GM23338 (cell line): ENCODE data around the gene FLYWCH1. TPM values are rescaled to one million over a fixed set of nuclear protein-coding genes. Genes with fewer than 3 reads are reported as not detected.
A peak's percentile ranks its signal among the peaks of the same experiment; 100 is the strongest.

Experiments
- ATAC-seq: fragments of 200-7000 bp; cut with Tn5 transposase; 3 replicates; pipeline ENCODE4 v1.9.1; 2020
- DNase-seq: peaks from one replicate; pipeline ENCODE4 v3.0.0-alpha.2; 2015; ENCODE audit warnings: low spot score
- H2AFZ ChIP-seq: fragments of 200-600 bp; sonication (generic); 2 replicates; pipeline ENCODE4 v1.8.0; 2016; ENCODE audit warnings: antibody characterized with exemption, mild to moderate bottlenecking, moderate library complexity
- H3F3A ChIP-seq: fragments of 200-600 bp; sonication (generic); replicated peaks from 2 replicates; pipeline ENCODE4 v1.8.0; 2017; ENCODE audit warnings: antibody characterized with exemption, mixed run types, low read depth
- H3K27ac ChIP-seq: fragments of 200-600 bp; sonication (generic); 2 replicates; pipeline ENCODE4 v1.6.1; 2016; ENCODE audit warnings: low read depth
- H3K27me3 ChIP-seq: fragments of 200-600 bp; sonication (generic); 2 replicates; pipeline ENCODE4 v1.8.0; 2016; ENCODE audit warnings: mild to moderate bottlenecking, mixed run types, moderate library complexity; ENCODE audit not compliant: insufficient read depth
- H3K36me3 ChIP-seq: fragments of 200-600 bp; sonication (generic); 2 replicates; pipeline ENCODE4 v1.8.0; 2016; ENCODE audit warnings: mild to moderate bottlenecking; ENCODE audit not compliant: insufficient read depth
- H3K4me1 ChIP-seq: fragments of 200-600 bp; sonication (generic); 2 replicates; pipeline ENCODE4 v1.8.0; 2016; ENCODE audit warnings: mild to moderate bottlenecking, moderate library complexity; ENCODE audit not compliant: insufficient read depth
- H3K4me2 ChIP-seq: fragments of 200-600 bp; sonication (generic); 2 replicates; pipeline ENCODE4 v1.7.1; 2017; ENCODE audit warnings: mixed run types
- H3K4me3 ChIP-seq: fragments of 200-600 bp; sonication (generic); 2 replicates; pipeline ENCODE4 v1.6.1; 2016; ENCODE audit warnings: mixed run types
- H3K79me2 ChIP-seq: fragments of 200-600 bp; sonication (generic); replicated peaks from 2 replicates; pipeline ENCODE4 v1.8.0; 2017; ENCODE audit warnings: mild to moderate bottlenecking; ENCODE audit not compliant: insufficient read depth
- H3K9me2 ChIP-seq: fragments of 200-600 bp; sonication (generic); 2 replicates; pipeline ENCODE4 v1.8.0; 2017; ENCODE audit not compliant: insufficient read depth
- H4K20me1 ChIP-seq: fragments of 200-600 bp; sonication (generic); replicated peaks from 2 replicates; pipeline ENCODE4 v1.8.0; 2017; ENCODE audit warnings: mild to moderate bottlenecking; ENCODE audit not compliant: insufficient read depth
- H3K27ac Mint-ChIP-seq: 2 replicates; pipeline ENCODE4 v1.8.0; 2020; ENCODE audit warnings: inconsistent platforms, mild to moderate bottlenecking, moderate library complexity, mixed read lengths
- H3K27me3 Mint-ChIP-seq: 3 replicates; pipeline ENCODE4 v1.8.0; 2022; ENCODE audit warnings: low read depth, mild to moderate bottlenecking, moderate library complexity, mixed read lengths, inconsistent platforms; ENCODE audit not compliant: insufficient read depth, poor library complexity
- H3K36me3 Mint-ChIP-seq: 3 replicates; pipeline ENCODE4 v1.8.0; 2021; ENCODE audit warnings: low read depth, mild to moderate bottlenecking, inconsistent platforms, moderate library complexity, mixed read lengths
- H3K4me1 Mint-ChIP-seq: 3 replicates; pipeline ENCODE4 v1.8.0; 2020; ENCODE audit warnings: mild to moderate bottlenecking, inconsistent platforms, mixed read lengths
- H3K4me3 Mint-ChIP-seq: 3 replicates; pipeline ENCODE4 v1.8.0; 2021; ENCODE audit warnings: moderate library complexity, mild to moderate bottlenecking, inconsistent platforms, mixed read lengths
- H3K9me3 Mint-ChIP-seq: 3 replicates; pipeline ENCODE4 v1.8.0; 2020; ENCODE audit warnings: moderate library complexity, mild to moderate bottlenecking, inconsistent platforms, mixed read lengths
- CREB1 ChIP-seq: fragments of 250-450 bp; sonication (Bioruptor Pico); IDR thresholded peaks from 2 replicates; pipeline ENCODE4 v1.5.0; 2020; ENCODE audit warnings: low read depth, mild to moderate bottlenecking, moderate library complexity
- EZH2 ChIP-seq: fragments of 200-600 bp; sonication (generic); IDR thresholded peaks from one replicate; pipeline ENCODE4 v1.8.0; 2017; ENCODE audit warnings: antibody characterized with exemption, mild to moderate bottlenecking, low read depth; ENCODE audit not compliant: unreplicated experiment
- EZH2phosphoT487 ChIP-seq: fragments of 200-600 bp; sonication (generic); IDR thresholded peaks from one replicate; pipeline ENCODE4 v1.8.1; 2018; ENCODE audit warnings: antibody characterized with exemption; ENCODE audit not compliant: unreplicated experiment
- JUNB ChIP-seq: IDR thresholded peaks from one replicate; pipeline ENCODE4 v1.6.1; 2016; ENCODE audit warnings: antibody characterized with exemption; ENCODE audit not compliant: unreplicated experiment
- NANOG ChIP-seq: IDR thresholded peaks from 2 replicates; pipeline ENCODE4 v1.6.1; 2016; ENCODE audit warnings: antibody characterized with exemption, borderline replicate concordance
- POLR2AphosphoS5 ChIP-seq: IDR thresholded peaks from 2 replicates; pipeline ENCODE4 v1.6.1; 2016; ENCODE audit warnings: antibody characterized with exemption, low read depth
- STAT1 ChIP-seq: IDR thresholded peaks from one replicate; pipeline ENCODE4 v1.6.1; 2016; ENCODE audit warnings: antibody characterized with exemption; ENCODE audit not compliant: unreplicated experiment
- ZNF114 ChIP-seq: fragments of 250-450 bp; sonication (Bioruptor Pico); IDR thresholded peaks from 2 replicates; pipeline ENCODE4 v1.5.0; 2020; ENCODE audit warnings: mild to moderate bottlenecking, moderate library complexity
- ZNF331 ChIP-seq: fragments of 250-450 bp; sonication (Bioruptor Pico); IDR thresholded peaks from 2 replicates; pipeline ENCODE4 v1.5.0; 2020; ENCODE audit warnings: low read depth, mild to moderate bottlenecking, moderate library complexity
- polyA plus RNA-seq: library from polyadenylated mRNA; unstranded; fragments of >200 nt; fragmentation: Nextera tagmentation; extraction: Ambion mirVana; gene quantifications from 2 replicates; pipeline ENCODE4 v1.2.1, GENCODE V29; 2016
- total RNA-seq: library from RNA; depleted of rRNA; stranded (reverse); fragments of >200 nt; shearing (Covaris generic); gene quantifications from 2 replicates; pipeline ENCODE4 v1.2.3, GENCODE V29; 2014
- TF ChIP-seq, protein P1 (sequence below): fragments of 250-450 bp; sonication (Bioruptor Pico); IDR thresholded peaks from 2 replicates; pipeline ENCODE4 v1.5.0; 2020; ENCODE audit warnings: mild to moderate bottlenecking, moderate library complexity
- TF ChIP-seq, protein P2 (sequence below), 2 experiments: fragments of 200-600 bp in 1 of 2; sonication (generic) in 1 of 2; conservative IDR thresholded peaks; 2 replicates each; pipeline versions ENCODE4 v1.5.1 to v1.6.1; 2016 to 2017; ENCODE audit warnings: antibody characterized with exemption in 2 of 2, low read depth in 2 of 2, mild to moderate bottlenecking in 2 of 2, moderate library complexity in 1 of 2
- TF ChIP-seq, protein P3 (sequence below): IDR thresholded peaks from one replicate; pipeline ENCODE4 v1.6.1; 2018; ENCODE audit warnings: antibody characterized with exemption; ENCODE audit not compliant: unreplicated experiment
- TF ChIP-seq, protein P4 (sequence below): IDR thresholded peaks from 2 replicates; pipeline ENCODE4 v1.6.1; 2016; ENCODE audit warnings: antibody characterized with exemption

Gene FLYWCH1
- total and polyA plus RNA-seq, 2 experiments from 2014 or later, result 6.0 to 29.3 TPM

DNA sequence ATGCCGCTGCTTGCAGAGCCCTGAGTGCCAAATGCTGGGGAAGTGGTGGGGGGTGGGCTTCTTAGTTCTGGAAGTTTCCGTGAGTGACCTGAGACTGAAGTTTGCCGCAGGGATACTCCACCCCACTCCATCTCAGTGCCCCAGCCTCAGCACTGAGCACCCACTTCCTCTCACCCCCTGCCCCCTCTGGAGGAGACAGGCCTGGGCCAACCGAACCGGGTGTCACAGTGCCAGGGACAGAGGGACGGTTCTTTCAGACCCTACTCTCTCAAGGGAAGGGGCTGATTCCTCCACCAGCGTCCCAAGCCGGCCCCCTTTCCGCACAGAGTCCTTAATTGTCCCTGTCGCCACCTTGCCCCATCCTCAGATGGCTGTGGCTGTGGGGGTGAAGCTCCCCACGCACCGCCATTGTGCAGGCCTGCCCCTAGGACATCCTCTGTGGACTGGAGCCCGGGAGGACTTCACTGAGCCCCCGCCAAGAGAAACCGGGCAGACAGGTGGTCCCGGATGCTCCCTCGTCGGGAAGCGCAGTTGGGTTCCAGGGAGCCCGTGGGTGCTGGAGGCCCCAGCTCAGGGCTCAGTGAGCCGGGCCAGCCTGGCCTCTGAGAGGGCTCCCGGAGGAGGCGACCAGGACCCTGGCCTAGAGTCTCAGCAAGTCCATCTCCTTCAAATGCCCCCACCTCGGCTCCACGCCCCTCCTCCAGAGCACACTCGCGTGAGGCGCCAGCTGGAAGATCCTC is 50.8 kb downstream of the FLYWCH1 start:
- Histone ChIP-seq H3K4me3 (peak overlapping the region; percentile 83), H3K36me3 (no peaks in the 10 kb centered on the region), H3K4me1 (peaks cover 8% of the 10 kb centered on the region; the same call in 1 of the 2 replicates), H3F3A (peaks cover 24% of the 10 kb centered on the region), H3K27ac (no peak overlapping the region), H3K27me3 (peaks cover 38% of the 10 kb centered on the region), H4K20me1 (no peaks in the 10 kb centered on the region), H2AFZ (0 out of 2 replicates have a peak overlapping the region, but pooled peaks have one; percentile 59), H3K4me2 (peak overlapping the region; percentile 98), H3K79me2 (no peaks in the 10 kb centered on the region), H3K9me2 (no peaks in the 10 kb centered on the region)
- DNase-seq (no peak), ATAC-seq (no peak)
- H3K27me3 Mint-ChIP-seq, result peaks cover 25% of the 10 kb centered on the region
- H3K4me1 Mint-ChIP-seq, result peaks cover 4% of the 10 kb centered on the region; the same call in 1 of the 3 replicates
- peak overlapping the region; percentile 65 for H3K4me3 Mint-ChIP-seq
- no peaks in the 10 kb centered on the region for H3K9me3 Mint-ChIP-seq
- TF ChIP-seq, protein P1, sequence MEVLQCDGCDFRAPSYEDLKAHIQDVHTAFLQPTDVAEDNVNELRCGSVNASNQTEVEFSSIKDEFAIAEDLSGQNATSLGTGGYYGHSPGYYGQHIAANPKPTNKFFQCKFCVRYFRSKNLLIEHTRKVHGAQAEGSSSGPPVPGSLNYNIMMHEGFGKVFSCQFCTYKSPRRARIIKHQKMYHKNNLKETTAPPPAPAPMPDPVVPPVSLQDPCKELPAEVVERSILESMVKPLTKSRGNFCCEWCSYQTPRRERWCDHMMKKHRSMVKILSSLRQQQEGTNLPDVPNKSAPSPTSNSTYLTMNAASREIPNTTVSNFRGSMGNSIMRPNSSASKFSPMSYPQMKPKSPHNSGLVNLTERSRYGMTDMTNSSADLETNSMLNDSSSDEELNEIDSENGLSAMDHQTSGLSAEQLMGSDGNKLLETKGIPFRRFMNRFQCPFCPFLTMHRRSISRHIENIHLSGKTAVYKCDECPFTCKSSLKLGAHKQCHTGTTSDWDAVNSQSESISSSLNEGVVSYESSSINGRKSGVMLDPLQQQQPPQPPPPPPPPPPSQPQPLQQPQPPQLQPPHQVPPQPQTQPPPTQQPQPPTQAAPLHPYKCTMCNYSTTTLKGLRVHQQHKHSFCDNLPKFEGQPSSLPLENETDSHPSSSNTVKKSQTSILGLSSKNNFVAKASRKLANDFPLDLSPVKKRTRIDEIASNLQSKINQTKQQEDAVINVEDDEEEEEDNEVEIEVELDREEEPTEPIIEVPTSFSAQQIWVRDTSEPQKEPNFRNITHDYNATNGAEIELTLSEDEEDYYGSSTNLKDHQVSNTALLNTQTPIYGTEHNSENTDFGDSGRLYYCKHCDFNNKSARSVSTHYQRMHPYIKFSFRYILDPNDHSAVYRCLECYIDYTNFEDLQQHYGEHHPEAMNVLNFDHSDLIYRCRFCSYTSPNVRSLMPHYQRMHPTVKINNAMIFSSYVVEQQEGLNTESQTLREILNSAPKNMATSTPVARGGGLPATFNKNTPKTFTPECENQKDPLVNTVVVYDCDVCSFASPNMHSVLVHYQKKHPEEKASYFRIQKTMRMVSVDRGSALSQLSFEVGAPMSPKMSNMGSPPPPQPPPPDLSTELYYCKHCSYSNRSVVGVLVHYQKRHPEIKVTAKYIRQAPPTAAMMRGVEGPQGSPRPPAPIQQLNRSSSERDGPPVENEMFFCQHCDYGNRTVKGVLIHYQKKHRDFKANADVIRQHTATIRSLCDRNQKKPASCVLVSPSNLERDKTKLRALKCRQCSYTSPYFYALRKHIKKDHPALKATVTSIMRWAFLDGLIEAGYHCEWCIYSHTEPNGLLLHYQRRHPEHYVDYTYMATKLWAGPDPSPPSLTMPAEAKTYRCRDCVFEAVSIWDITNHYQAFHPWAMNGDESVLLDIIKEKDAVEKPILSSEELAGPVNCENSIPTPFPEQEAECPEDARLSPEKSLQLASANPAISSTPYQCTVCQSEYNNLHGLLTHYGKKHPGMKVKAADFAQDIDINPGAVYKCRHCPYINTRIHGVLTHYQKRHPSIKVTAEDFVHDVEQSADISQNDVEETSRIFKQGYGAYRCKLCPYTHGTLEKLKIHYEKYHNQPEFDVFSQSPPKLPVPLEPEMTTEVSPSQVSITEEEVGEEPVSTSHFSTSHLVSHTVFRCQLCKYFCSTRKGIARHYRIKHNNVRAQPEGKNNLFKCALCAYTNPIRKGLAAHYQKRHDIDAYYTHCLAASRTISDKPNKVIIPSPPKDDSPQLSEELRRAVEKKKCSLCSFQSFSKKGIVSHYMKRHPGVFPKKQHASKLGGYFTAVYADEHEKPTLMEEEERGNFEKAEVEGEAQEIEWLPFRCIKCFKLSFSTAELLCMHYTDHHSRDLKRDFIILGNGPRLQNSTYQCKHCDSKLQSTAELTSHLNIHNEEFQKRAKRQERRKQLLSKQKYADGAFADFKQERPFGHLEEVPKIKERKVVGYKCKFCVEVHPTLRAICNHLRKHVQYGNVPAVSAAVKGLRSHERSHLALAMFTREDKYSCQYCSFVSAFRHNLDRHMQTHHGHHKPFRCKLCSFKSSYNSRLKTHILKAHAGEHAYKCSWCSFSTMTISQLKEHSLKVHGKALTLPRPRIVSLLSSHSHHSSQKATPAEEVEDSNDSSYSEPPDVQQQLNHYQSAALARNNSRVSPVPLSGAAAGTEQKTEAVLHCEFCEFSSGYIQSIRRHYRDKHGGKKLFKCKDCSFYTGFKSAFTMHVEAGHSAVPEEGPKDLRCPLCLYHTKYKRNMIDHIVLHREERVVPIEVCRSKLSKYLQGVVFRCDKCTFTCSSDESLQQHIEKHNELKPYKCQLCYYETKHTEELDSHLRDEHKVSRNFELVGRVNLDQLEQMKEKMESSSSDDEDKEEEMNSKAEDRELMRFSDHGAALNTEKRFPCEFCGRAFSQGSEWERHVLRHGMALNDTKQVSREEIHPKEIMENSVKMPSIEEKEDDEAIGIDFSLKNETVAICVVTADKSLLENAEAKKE, result no peak
- TF ChIP-seq, protein P2, sequence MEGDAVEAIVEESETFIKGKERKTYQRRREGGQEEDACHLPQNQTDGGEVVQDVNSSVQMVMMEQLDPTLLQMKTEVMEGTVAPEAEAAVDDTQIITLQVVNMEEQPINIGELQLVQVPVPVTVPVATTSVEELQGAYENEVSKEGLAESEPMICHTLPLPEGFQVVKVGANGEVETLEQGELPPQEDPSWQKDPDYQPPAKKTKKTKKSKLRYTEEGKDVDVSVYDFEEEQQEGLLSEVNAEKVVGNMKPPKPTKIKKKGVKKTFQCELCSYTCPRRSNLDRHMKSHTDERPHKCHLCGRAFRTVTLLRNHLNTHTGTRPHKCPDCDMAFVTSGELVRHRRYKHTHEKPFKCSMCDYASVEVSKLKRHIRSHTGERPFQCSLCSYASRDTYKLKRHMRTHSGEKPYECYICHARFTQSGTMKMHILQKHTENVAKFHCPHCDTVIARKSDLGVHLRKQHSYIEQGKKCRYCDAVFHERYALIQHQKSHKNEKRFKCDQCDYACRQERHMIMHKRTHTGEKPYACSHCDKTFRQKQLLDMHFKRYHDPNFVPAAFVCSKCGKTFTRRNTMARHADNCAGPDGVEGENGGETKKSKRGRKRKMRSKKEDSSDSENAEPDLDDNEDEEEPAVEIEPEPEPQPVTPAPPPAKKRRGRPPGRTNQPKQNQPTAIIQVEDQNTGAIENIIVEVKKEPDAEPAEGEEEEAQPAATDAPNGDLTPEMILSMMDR (conservative IDR thresholded peaks at IDR 0.05; ENCODE audit: low read depth in 2 of 2), result no peak
- TF ChIP-seq, protein P3, sequence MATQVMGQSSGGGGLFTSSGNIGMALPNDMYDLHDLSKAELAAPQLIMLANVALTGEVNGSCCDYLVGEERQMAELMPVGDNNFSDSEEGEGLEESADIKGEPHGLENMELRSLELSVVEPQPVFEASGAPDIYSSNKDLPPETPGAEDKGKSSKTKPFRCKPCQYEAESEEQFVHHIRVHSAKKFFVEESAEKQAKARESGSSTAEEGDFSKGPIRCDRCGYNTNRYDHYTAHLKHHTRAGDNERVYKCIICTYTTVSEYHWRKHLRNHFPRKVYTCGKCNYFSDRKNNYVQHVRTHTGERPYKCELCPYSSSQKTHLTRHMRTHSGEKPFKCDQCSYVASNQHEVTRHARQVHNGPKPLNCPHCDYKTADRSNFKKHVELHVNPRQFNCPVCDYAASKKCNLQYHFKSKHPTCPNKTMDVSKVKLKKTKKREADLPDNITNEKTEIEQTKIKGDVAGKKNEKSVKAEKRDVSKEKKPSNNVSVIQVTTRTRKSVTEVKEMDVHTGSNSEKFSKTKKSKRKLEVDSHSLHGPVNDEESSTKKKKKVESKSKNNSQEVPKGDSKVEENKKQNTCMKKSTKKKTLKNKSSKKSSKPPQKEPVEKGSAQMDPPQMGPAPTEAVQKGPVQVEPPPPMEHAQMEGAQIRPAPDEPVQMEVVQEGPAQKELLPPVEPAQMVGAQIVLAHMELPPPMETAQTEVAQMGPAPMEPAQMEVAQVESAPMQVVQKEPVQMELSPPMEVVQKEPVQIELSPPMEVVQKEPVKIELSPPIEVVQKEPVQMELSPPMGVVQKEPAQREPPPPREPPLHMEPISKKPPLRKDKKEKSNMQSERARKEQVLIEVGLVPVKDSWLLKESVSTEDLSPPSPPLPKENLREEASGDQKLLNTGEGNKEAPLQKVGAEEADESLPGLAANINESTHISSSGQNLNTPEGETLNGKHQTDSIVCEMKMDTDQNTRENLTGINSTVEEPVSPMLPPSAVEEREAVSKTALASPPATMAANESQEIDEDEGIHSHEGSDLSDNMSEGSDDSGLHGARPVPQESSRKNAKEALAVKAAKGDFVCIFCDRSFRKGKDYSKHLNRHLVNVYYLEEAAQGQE, result no peak
- no peak for TF ChIP-seq CREB1
- TF ChIP-seq NANOG, result no peak
- TF ChIP-seq ZNF114 (CRISPR knock-in tag), result no peak
- TF ChIP-seq ZNF331, result no peak
- no peak for TF ChIP-seq STAT1
- TF ChIP-seq JUNB, result no peak
- TF ChIP-seq POLR2AphosphoS5, result no peak
- TF ChIP-seq EZH2, result no peak
- TF ChIP-seq EZH2phosphoT487, result no peak
- TF ChIP-seq, protein P4, sequence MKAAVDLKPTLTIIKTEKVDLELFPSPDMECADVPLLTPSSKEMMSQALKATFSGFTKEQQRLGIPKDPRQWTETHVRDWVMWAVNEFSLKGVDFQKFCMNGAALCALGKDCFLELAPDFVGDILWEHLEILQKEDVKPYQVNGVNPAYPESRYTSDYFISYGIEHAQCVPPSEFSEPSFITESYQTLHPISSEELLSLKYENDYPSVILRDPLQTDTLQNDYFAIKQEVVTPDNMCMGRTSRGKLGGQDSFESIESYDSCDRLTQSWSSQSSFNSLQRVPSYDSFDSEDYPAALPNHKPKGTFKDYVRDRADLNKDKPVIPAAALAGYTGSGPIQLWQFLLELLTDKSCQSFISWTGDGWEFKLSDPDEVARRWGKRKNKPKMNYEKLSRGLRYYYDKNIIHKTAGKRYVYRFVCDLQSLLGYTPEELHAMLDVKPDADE, result no peak
- no peak overlapping the region for H3K27ac Mint-ChIP-seq
- no peaks in the 10 kb centered on the region for H3K36me3 Mint-ChIP-seq
